ENCODE results near the gene ZNF2.
A peak's percentile ranks its signal among the peaks of the same experiment; 100 is the strongest.

ZNF2 gene

GRCh38 chr2:95165371-95166064 is at the start of gene ZNF2:
TSS of gene ZNF2 (plus strand) at chr2:95165809. CDS start at chr2:95176227, 10,418 bp downstream.
- peak within 1 kb of the TSS; percentile 97 for H3K4me3 ChIP-seq (ENCODE audit: low read length)
- no peak for TF ChIP-seq CTCF (conservative IDR thresholded peaks at IDR 0.05; ENCODE audit: low read depth, low read length)
- peak; percentile 91 for DNase-seq (ENCODE audit: low read depth)

GRCh38 chr2:95121093-95121406 is 44.6 kb upstream of the ZNF2 start:
- no peak for TF ChIP-seq CTCF (conservative IDR thresholded peaks at IDR 0.05; ENCODE audit: low read depth, low read length)
- DNase-seq (ENCODE audit: low read depth), result no peak
- H3K4me3 ChIP-seq (ENCODE audit: low read length), result peak overlapping the region; percentile 98

- peak; percentile 11 for DNase-seq (ENCODE audit: low read depth)
- peak within 1 kb of the TSS; percentile 98 for H3K4me3 ChIP-seq (ENCODE audit: low read length)
- no peak for TF ChIP-seq CTCF (conservative IDR thresholded peaks at IDR 0.05; ENCODE audit: low read depth, low read length)
These were observed 44.0 kb upstream of the ZNF2 start, which contains the start of gene MRPS5 for GRCh38 chr2:95121407-95122196. TSS of gene MRPS5 (minus strand) at chr2:95121808. CDS start at chr2:95121791, 17 bp downstream.

- TF ChIP-seq CTCF (conservative IDR thresholded peaks at IDR 0.05; ENCODE audit: low read depth, low read length), result no peak
- no peak for DNase-seq (ENCODE audit: low read depth)
- H3K4me3 ChIP-seq (ENCODE audit: low read length), result peak overlapping the region; percentile 98
These were observed 43.4 kb upstream of the ZNF2 start for GRCh38 chr2:95122197-95122551.

GRCh38 chr2:95138702-95139101 is 26.9 kb upstream of the ZNF2 start:
- DNase-seq (ENCODE audit: low read depth), result no peak
- no peak overlapping the region for H3K4me3 ChIP-seq (ENCODE audit: low read length)
- TF ChIP-seq CTCF (conservative IDR thresholded peaks at IDR 0.05; ENCODE audit: low read depth, low read length), result no peak

- H3K4me3 ChIP-seq (ENCODE audit: low read length), result no peak overlapping the region
- DNase-seq (ENCODE audit: low read depth), result no peak
- no peak for TF ChIP-seq CTCF (conservative IDR thresholded peaks at IDR 0.05; ENCODE audit: low read depth, low read length)
These were observed 21.8 kb upstream of the ZNF2 start for GRCh38 chr2:95143838-95144237.
